ENCODE data around the gene PIK3C2G. TPM values are rescaled to one million over a fixed set of nuclear protein-coding genes. Genes with fewer than 3 reads are reported as not detected.

PIK3C2G gene
- polyA plus RNA-seq, 3 donors, result not detected

DNA sequence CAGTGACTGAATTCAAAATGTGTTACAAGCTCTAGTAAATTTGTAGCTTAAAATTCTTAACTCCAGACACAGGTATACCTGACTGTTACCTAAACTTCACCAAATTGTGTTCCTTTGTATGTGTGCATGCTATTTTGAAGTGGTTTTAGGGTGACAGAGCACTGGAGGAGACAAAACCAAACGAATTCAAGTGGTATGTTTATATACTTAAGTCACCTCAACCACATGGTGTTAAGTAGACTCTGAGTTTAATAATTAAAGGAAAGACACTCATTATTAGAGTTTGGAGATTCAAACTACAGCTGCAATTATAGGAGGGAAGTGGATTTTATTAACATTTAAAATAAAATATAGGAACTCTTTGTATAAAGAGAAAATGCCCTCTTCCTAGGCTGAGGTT is 392.1 kb downstream of the PIK3C2G start:
- H4K20me1 ChIP-seq (ENCODE audit: insufficient read depth, low read length), result no peaks in the 10 kb centered on the region
- H3K79me2 ChIP-seq (ENCODE audit: insufficient read depth, low read length), result no peaks in the 10 kb centered on the region
- no peaks in the 10 kb centered on the region for H3K27me3 ChIP-seq (ENCODE audit: control insufficient read depth in 2 of 2, insufficient read depth in 2 of 2, low read length in 2 of 2)
- intact Hi-C loops (cut with micrococcal nuclease), result no loop called here
- WGBS (ENCODE audit: insufficient coverage), result no CpG with 5 or more reads among the region's 1 CpG
- H3K9ac ChIP-seq (ENCODE audit: insufficient read depth, low read length, poor library complexity, severe bottlenecking), result no peak overlapping the region
- DNase-seq, result no peak
- H3K4me2 ChIP-seq (replicated peaks; ENCODE audit: extremely low read depth, low read length, poor library complexity, severe bottlenecking), result no peak overlapping the region
- no peak overlapping the region for H3K27ac ChIP-seq (ENCODE audit: low read depth in 1 of 2, low read length in 2 of 2)
- H2AFZ ChIP-seq (ENCODE audit: insufficient read depth, low read depth, low read length, poor library complexity, severe bottlenecking), result no peak overlapping the region
- Mint-ChIP-seq H3K4me3 (no peak overlapping the region), H3K4me1 (no peaks in the 10 kb centered on the region), H3K9me3 (peaks cover 0 to 13% (median 4%) of the 10 kb centered on the region in 7 donors), H3K36me3 (no peaks in the 10 kb centered on the region), H3K27ac (no peak overlapping the region), H3K27me3 (ENCODE audit: low read depth in 3 of 3) (peaks cover 0 to 3% (median 1%) of the 10 kb centered on the region in 3 donors)
- no peaks in the 10 kb centered on the region for H3K4me1 ChIP-seq (ENCODE audit: control insufficient read depth in 1 of 2, insufficient read depth in 2 of 2, low read length in 2 of 2)
- H3K9me3 ChIP-seq (replicated peaks in 1 of 2; ENCODE audit: control insufficient read depth in 1 of 2, insufficient read depth in 1 of 2, low read length in 2 of 2), result peaks cover 3 to 4% of the 10 kb centered on the region in 2 donors
- TF ChIP-seq, protein P1, sequence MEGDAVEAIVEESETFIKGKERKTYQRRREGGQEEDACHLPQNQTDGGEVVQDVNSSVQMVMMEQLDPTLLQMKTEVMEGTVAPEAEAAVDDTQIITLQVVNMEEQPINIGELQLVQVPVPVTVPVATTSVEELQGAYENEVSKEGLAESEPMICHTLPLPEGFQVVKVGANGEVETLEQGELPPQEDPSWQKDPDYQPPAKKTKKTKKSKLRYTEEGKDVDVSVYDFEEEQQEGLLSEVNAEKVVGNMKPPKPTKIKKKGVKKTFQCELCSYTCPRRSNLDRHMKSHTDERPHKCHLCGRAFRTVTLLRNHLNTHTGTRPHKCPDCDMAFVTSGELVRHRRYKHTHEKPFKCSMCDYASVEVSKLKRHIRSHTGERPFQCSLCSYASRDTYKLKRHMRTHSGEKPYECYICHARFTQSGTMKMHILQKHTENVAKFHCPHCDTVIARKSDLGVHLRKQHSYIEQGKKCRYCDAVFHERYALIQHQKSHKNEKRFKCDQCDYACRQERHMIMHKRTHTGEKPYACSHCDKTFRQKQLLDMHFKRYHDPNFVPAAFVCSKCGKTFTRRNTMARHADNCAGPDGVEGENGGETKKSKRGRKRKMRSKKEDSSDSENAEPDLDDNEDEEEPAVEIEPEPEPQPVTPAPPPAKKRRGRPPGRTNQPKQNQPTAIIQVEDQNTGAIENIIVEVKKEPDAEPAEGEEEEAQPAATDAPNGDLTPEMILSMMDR (IDR thresholded peaks at IDR 0.05), result no peak
- H3K4me3 ChIP-seq (replicated peaks in 1 of 3; ENCODE audit: low read depth in 2 of 3, low read length in 3 of 3), result no peak overlapping the region
- no peaks in the 10 kb centered on the region for H3K36me3 ChIP-seq (replicated peaks in 1 of 2; ENCODE audit: control insufficient read depth in 1 of 2, insufficient read depth in 2 of 2, low read length in 2 of 2)

DNA sequence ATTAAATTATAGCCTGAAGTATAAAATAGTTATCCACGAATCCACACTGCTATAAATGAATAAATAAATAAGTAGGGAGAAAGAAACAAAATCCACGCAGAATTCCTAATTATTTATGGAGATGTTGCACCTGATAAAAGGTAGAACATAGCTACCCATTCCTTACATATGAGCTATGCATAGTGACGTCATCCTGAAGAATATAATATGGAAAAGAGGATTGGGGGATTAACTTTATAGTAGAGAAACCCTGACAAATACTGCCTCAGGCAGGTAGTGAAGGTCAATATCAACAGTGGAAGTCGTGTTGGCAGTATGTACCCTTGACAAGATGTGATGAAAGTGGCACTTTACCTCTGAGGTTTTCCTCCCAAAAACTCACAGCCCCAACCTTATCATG is 394.0 kb downstream of the PIK3C2G start:
- intact Hi-C loops (cut with micrococcal nuclease), result no loop called here
- Histone ChIP-seq H2AFZ (ENCODE audit: insufficient read depth, low read depth, low read length, poor library complexity, severe bottlenecking) (no peak overlapping the region), H3K4me1 (ENCODE audit: control insufficient read depth in 1 of 2, insufficient read depth in 2 of 2, low read length in 2 of 2) (no peaks in the 10 kb centered on the region), H3K27ac (ENCODE audit: low read depth in 1 of 2, low read length in 2 of 2) (no peak overlapping the region), H4K20me1 (ENCODE audit: insufficient read depth, low read length) (no peaks in the 10 kb centered on the region), H3K79me2 (ENCODE audit: insufficient read depth, low read length) (no peaks in the 10 kb centered on the region), H3K4me3 (replicated peaks in 1 of 3; ENCODE audit: low read depth in 2 of 3, low read length in 3 of 3) (no peak overlapping the region), H3K9ac (ENCODE audit: insufficient read depth, low read length, poor library complexity, severe bottlenecking) (no peak overlapping the region), H3K27me3 (ENCODE audit: control insufficient read depth in 2 of 2, insufficient read depth in 2 of 2, low read length in 2 of 2) (no peaks in the 10 kb centered on the region), H3K4me2 (replicated peaks; ENCODE audit: extremely low read depth, low read length, poor library complexity, severe bottlenecking) (no peak overlapping the region), H3K9me3 (replicated peaks in 1 of 2; ENCODE audit: control insufficient read depth in 1 of 2, insufficient read depth in 1 of 2, low read length in 2 of 2) (peaks cover 3 to 7% of the 10 kb centered on the region in 2 donors), H3K36me3 (replicated peaks in 1 of 2; ENCODE audit: control insufficient read depth in 1 of 2, insufficient read depth in 2 of 2, low read length in 2 of 2) (no peaks in the 10 kb centered on the region)
- H3K4me3 Mint-ChIP-seq, result no peak overlapping the region
- H3K27me3 Mint-ChIP-seq (ENCODE audit: low read depth in 3 of 3), result peaks cover 0 to 1% (median 0%) of the 10 kb centered on the region in 3 donors
- no peaks in the 10 kb centered on the region for H3K4me1 Mint-ChIP-seq
- no peak for DNase-seq
- peaks cover 0 to 13% (median 7%) of the 10 kb centered on the region in 7 donors for H3K9me3 Mint-ChIP-seq
- H3K27ac Mint-ChIP-seq, result no peak overlapping the region
- no peaks in the 10 kb centered on the region for H3K36me3 Mint-ChIP-seq
- WGBS (ENCODE audit: insufficient coverage), result no CpG with 5 or more reads among the region's 4 CpGs
- TF ChIP-seq, protein P1 (IDR thresholded peaks at IDR 0.05), result no peak

Measured in CD14-positive monocyte (primary cell).